ENCODE results near the gene EEF1A2.

The EEF1A2 gene

DNA sequence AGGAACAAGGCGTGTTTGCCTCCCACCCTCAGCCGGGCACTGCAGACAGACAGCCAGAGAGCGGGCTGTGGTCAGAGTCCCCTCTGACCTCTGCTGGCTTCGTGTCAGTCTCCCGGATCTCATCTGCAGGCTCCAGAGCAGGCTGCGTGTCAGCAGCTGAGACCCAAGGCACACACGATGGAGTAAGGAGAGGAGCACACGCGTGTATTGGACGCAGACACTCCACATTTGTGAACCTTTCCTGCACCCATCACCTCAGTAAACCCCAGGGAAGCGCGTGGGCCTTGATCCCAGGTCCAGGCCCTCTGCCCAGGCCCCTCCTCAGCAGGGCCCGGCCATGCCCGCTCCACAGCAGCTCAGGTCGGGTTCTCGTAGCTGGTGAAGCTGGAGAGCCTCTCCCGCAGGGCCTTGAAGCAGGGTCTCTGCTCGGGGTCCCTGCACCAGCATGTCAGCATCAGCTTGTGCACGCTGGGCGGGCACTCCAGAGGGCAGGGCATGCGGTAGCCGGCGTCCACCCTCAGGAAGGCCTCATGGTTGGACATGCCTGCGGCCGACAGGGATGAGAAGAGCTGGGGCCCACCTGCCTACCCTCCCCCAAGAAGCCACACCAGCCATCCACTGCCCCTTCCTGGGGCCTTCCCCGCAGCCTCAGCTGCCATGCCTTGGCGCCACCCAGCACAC, 30.4 kb upstream of the EEF1A2 start:
- no peaks in the 10 kb centered on the region for H3K36me3 ChIP-seq (ENCODE audit: insufficient read depth, low read length)

GRCh38 chr20:63527184-63527583, 28.3 kb upstream of the EEF1A2 start:
- Histone ChIP-seq H3K9ac (ENCODE audit: low read depth, low read length) (no peak overlapping the region), H3K27me3 (ENCODE audit: insufficient read depth, low read length, poor library complexity) (no peaks in the 10 kb centered on the region), H3K4me1 (ENCODE audit: insufficient read depth, low read length) (peaks cover 4% of the 10 kb centered on the region), H3K4me2 (ENCODE audit: insufficient read depth, low read length) (no peak overlapping the region), H4K20me1 (ENCODE audit: insufficient read depth, low read length) (peaks cover 27% of the 10 kb centered on the region), H3K27ac (ENCODE audit: low read length) (no peak overlapping the region), H3K9me3 (ENCODE audit: insufficient read depth, low read length, severe bottlenecking) (peaks cover 5% of the 10 kb centered on the region), H2AFZ (ENCODE audit: low read depth, low read length) (no peak overlapping the region), H3K4me3 (ENCODE audit: low read depth in 1 of 2, low read length in 2 of 2) (no peak overlapping the region), H3K36me3 (ENCODE audit: insufficient read depth, low read length) (peaks cover 15% of the 10 kb centered on the region), H3K79me2 (ENCODE audit: insufficient read depth, low read length) (no peaks in the 10 kb centered on the region)
- ATAC-seq (ENCODE audit: insufficient read depth, low read depth) (no peak), DNase-seq (no peak)
- TF ChIP-seq CTCF (IDR thresholded peaks at IDR 0.05; ENCODE audit: borderline replicate concordance, extremely low read depth, low read length, poor library complexity, severe bottlenecking) (no peak), EZH2 (IDR thresholded peaks at IDR 0.05; ENCODE audit: borderline replicate concordance, low read depth, low read length, severe bottlenecking) (no peak)

More for the DNA sequence above, 30.4 kb upstream of the EEF1A2 start:
- peaks cover 18% of the 10 kb centered on the region for H4K20me1 ChIP-seq (ENCODE audit: insufficient read depth, low read length)
- H3K4me3 ChIP-seq (ENCODE audit: low read depth in 1 of 2, low read length in 2 of 2), result no peak overlapping the region
- no peaks in the 10 kb centered on the region for H3K9me3 ChIP-seq (ENCODE audit: insufficient read depth, low read length, severe bottlenecking)
- H3K4me2 ChIP-seq (ENCODE audit: insufficient read depth, low read length), result no peak overlapping the region
- no peaks in the 10 kb centered on the region for H3K79me2 ChIP-seq (ENCODE audit: insufficient read depth, low read length)
- no peak overlapping the region for H3K27ac ChIP-seq (ENCODE audit: low read length)
- ATAC-seq (ENCODE audit: insufficient read depth, low read depth) (no peak), DNase-seq (no peak)
- no peak overlapping the region for H3K9ac ChIP-seq (ENCODE audit: low read depth, low read length)
- H3K4me1 ChIP-seq (ENCODE audit: insufficient read depth, low read length), result no peaks in the 10 kb centered on the region
- TF ChIP-seq CTCF (IDR thresholded peaks at IDR 0.05; ENCODE audit: borderline replicate concordance, extremely low read depth, low read length, poor library complexity, severe bottlenecking) (no peak), EZH2 (IDR thresholded peaks at IDR 0.05; ENCODE audit: borderline replicate concordance, low read depth, low read length, severe bottlenecking) (no peak)
- no peak overlapping the region for H2AFZ ChIP-seq (ENCODE audit: low read depth, low read length)
- no peaks in the 10 kb centered on the region for H3K27me3 ChIP-seq (ENCODE audit: insufficient read depth, low read length, poor library complexity)

DNA sequence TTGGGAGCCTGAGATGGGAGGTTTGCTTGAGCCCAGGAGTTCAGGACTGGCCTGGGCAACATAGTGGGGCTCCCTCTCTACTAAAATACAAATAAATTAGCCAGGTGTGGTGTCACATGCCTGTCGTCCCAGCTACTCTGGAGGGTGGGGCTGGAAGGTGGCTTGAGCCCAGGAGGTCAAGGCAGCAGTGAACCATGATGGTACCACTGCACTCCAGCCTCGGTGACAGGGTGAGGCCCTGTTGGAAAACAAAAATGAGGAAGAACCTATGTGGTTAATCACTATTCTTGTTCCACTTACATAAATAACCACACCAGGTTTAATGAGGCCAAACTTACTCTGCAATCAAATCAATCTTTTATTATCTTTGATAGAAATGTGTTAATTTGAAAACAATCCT, 27.1 kb upstream of the EEF1A2 start:
- peaks cover 15% of the 10 kb centered on the region for H3K4me1 ChIP-seq (ENCODE audit: insufficient read depth, low read length)
- H3K4me2 ChIP-seq (ENCODE audit: insufficient read depth, low read length), result no peak overlapping the region
- peaks cover 35% of the 10 kb centered on the region for H4K20me1 ChIP-seq (ENCODE audit: insufficient read depth, low read length)
- H2AFZ ChIP-seq (ENCODE audit: low read depth, low read length), result no peak overlapping the region
- no peak for ATAC-seq (ENCODE audit: insufficient read depth, low read depth)
- TF ChIP-seq CTCF (IDR thresholded peaks at IDR 0.05; ENCODE audit: borderline replicate concordance, extremely low read depth, low read length, poor library complexity, severe bottlenecking) (no peak), EZH2 (IDR thresholded peaks at IDR 0.05; ENCODE audit: borderline replicate concordance, low read depth, low read length, severe bottlenecking) (no peak)
- H3K27ac ChIP-seq (ENCODE audit: low read length), result no peak overlapping the region
- H3K27me3 ChIP-seq (ENCODE audit: insufficient read depth, low read length, poor library complexity), result no peaks in the 10 kb centered on the region
- no peak for DNase-seq
- H3K36me3 ChIP-seq (ENCODE audit: insufficient read depth, low read length), result peaks cover 25% of the 10 kb centered on the region
- peaks cover 8% of the 10 kb centered on the region for H3K79me2 ChIP-seq (ENCODE audit: insufficient read depth, low read length)
- peaks cover 5% of the 10 kb centered on the region for H3K9me3 ChIP-seq (ENCODE audit: insufficient read depth, low read length, severe bottlenecking)
- H3K4me3 ChIP-seq (ENCODE audit: low read depth in 1 of 2, low read length in 2 of 2), result no peak overlapping the region
- no peak overlapping the region for H3K9ac ChIP-seq (ENCODE audit: low read depth, low read length)

Data from DND-41 (cell line).